Right lobe of liver (tissue), 4 donors: ENCODE results near the gene CDC25C.

Experiments
- POLR2A ChIP-seq: fragments of 450-650 bp; IDR thresholded peaks from one replicate; pipeline ENCODE4 v1.6.1; 2017; ENCODE audit warnings: antibody characterized with exemption, mild to moderate bottlenecking
- TF ChIP-seq, protein P1 (sequence below), 4 donors: fragments of 200-600 bp in 3 of 4; fragments of 450-650 bp in 1 of 4; IDR thresholded peaks; one replicate each; pipeline versions ENCODE4 v1.5.1 to v1.8.0; 2016 to 2022; ENCODE audit warnings: antibody characterized with exemption in 4 of 4, mild to moderate bottlenecking in 2 of 4
- donor health status: DM: no; HTN: no; CAD: no.
- donor health status: DM: no; HTN: no; CAD: no.
- donor health status: DM: no; HTN: yes; CAD: no.

DNA sequence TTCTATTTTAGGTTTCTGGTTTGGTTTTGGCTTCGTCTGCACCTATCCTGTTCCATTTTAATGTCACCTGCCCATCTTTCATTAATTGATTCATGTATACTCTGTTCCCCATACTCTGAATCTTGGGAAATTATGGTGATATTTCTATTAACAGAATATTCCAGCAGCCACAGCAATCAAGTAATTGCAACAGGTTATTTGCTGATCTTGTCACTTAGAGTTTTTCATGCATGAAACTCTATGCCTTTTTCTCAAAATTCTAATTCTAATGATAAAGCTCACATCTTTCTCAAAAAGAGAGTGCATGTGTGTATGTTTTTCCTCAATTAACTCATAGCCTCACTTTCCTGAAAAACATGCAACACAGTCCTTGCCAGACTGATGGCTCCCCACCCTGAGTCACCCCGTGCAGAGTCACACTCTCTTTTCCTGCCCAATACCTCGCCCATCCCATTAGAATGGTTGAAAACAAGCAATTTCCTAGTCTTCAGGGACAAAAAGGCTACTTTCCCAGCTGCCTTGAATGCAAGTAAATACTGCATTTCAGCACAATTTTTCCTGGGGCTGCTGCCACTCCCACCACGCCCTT lies 72.8 kb downstream of the CDC25C start:
- TF ChIP-seq, protein P1, sequence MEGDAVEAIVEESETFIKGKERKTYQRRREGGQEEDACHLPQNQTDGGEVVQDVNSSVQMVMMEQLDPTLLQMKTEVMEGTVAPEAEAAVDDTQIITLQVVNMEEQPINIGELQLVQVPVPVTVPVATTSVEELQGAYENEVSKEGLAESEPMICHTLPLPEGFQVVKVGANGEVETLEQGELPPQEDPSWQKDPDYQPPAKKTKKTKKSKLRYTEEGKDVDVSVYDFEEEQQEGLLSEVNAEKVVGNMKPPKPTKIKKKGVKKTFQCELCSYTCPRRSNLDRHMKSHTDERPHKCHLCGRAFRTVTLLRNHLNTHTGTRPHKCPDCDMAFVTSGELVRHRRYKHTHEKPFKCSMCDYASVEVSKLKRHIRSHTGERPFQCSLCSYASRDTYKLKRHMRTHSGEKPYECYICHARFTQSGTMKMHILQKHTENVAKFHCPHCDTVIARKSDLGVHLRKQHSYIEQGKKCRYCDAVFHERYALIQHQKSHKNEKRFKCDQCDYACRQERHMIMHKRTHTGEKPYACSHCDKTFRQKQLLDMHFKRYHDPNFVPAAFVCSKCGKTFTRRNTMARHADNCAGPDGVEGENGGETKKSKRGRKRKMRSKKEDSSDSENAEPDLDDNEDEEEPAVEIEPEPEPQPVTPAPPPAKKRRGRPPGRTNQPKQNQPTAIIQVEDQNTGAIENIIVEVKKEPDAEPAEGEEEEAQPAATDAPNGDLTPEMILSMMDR (IDR thresholded peaks at IDR 0.05): no peak
- TF ChIP-seq POLR2A: no peak
